ENCODE measurements around the gene CDHR2. TPM values are rescaled to one million over a fixed set of nuclear protein-coding genes. Genes with fewer than 3 reads are reported as not detected.

CDHR2 gene
- total and polyA plus RNA-seq, 12 donors: 0.03 to 0.22 (median 0.19) TPM; not detected in 9

DNA sequence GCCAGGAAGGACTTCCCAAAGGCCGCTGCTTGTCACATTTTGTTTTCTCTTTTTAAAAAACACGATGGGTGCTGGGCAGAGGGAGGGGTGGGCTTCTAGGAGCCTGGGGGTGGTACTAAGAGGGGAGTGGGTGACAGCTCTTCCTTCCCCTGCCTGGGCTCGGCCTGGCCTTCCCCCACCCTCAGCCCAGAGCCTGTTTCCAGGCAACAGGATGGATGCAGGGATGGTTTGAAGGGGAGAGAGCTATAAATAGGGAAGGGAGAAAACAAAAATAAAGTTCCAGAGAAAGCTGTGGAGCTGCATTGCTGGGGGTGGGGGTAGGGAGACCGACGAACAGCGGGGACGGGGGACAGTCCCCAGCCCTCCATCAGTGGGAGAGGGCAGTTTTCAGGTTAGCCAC is 67.4 kb downstream of the CDHR2 start:
- Histone ChIP-seq H3K9me3 (no peaks in the 10 kb centered on the region), H3K4me3 (no peak overlapping the region), H3K27me3 (peaks cover 9 to 95% (median 80%) of the 10 kb centered on the region in 7 donors), H3K36me3 (no peaks in the 10 kb centered on the region), H3K4me1 (peaks cover 0 to 25% (median 19%) of the 10 kb centered on the region in 9 donors), H3K27ac (no peak overlapping the region)
- ATAC-seq (no peak), DNase-seq (no peak)
- no peak for TF ChIP-seq CTCF (IDR thresholded peaks at IDR 0.05)
- intact Hi-C loops (cut with DNase I): no loop called here
- WGBS, 2 donors: 37 to 56% methylated on average over 7 of the region's 7 CpGs

DNA sequence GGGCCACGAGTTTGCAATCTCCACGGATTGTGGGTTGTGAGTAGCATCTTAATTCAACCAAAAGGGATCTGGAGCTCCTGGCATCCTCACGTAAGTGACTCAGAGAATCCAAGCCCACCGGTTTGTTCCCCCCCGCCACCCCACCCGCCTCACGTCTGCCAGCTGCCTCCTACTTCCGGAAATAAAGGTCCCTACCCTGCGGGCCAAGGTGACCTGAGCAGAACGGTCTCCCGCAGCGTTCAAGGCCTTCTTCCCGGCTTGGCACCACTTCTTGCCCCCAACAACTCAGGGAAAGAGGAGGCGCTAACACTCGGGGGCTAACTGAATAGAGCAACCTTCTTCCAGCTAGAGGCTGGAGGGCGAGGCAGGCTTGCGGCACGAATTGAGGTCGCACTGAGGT is 69.6 kb downstream of the CDHR2 start:
- DNase-seq (no peak), ATAC-seq (no peak)
- Histone ChIP-seq H3K4me3 (no peak overlapping the region), H3K4me1 (peaks cover 0 to 29% (median 23%) of the 10 kb centered on the region in 9 donors), H3K27ac (no peak overlapping the region), H3K9me3 (no peaks in the 10 kb centered on the region), H3K36me3 (no peaks in the 10 kb centered on the region), H3K27me3 (peaks cover 9 to 93% (median 86%) of the 10 kb centered on the region in 7 donors)
- TF ChIP-seq CTCF (IDR thresholded peaks at IDR 0.05): no peak
- whole genome bisulfite sequencing, 2 donors: 33 to 34% methylated on average over 19 of the region's 19 CpGs
- intact Hi-C loops (cut with DNase I): no loop called here

DNA sequence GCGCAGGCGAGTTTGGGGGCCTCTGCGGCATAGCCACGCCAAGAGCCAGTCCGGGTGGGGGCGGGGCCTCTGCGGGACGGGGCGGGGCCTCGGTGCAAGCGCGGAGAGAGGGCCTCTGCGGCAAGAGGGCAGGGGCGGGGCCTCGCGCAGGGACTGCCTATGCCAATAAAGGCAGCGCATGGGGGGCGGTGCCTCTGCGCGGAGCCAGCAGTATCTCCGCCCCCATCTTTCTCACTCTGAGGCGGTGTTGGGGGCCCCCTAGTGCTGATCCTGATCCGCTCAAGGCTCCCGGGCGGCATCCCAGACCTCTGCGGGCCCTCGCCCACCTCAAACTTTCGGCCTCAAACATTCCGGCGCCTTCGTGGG is 70.0 kb downstream of the CDHR2 start:
- H3K4me3 ChIP-seq: no peak overlapping the region
- WGBS, 2 donors: 2 to 3% methylated on average over 31 of the region's 31 CpGs
- peaks cover 9 to 97% (median 90%) of the 10 kb centered on the region in 7 donors for H3K27me3 ChIP-seq
- no peak overlapping the region for H3K27ac ChIP-seq
- no peaks in the 10 kb centered on the region for H3K36me3 ChIP-seq
- peak in 4 of 9 donors; percentile 22 to 43 (median 33) for TF ChIP-seq CTCF (IDR thresholded peaks at IDR 0.05)
- intact Hi-C loops (cut with DNase I): no loop called here
- peak; percentile 55 to 76 (median 72) for ATAC-seq
- no peaks in the 10 kb centered on the region for H3K9me3 ChIP-seq
- H3K4me1 ChIP-seq: peaks cover 0 to 29% (median 23%) of the 10 kb centered on the region in 9 donors
- peak; percentile 45 to 52 for DNase-seq

- peak overlapping the region in 1 of 10 donors; percentile 14 for H3K4me3 ChIP-seq
- no peak for ATAC-seq
Measured at GRCh38 chr5:176619569-176620332, 70.6 kb downstream of the CDHR2 start.

More at GRCh38 chr5:176619569-176620332, 70.6 kb downstream of the CDHR2 start:
- Histone ChIP-seq H3K27ac (no peak overlapping the region), H3K9me3 (no peaks in the 10 kb centered on the region), H3K36me3 (no peaks in the 10 kb centered on the region), H3K4me1 (peaks cover 0 to 29% (median 23%) of the 10 kb centered on the region in 9 donors), H3K27me3 (peaks cover 9 to 97% (median 91%) of the 10 kb centered on the region in 7 donors)
- WGBS, 2 donors: 12 to 19% methylated on average over 58 to 59 of the region's 59 CpGs
- intact Hi-C loops (cut with DNase I): no loop called here
- DNase-seq: no peak
- TF ChIP-seq CTCF (IDR thresholded peaks at IDR 0.05): no peak
